LNCAP (cell line): ENCODE results near the gene TAPT1.

Experiments
- TF ChIP-seq, protein P1 (sequence below): fragments of 450-650 bp; IDR thresholded peaks from 2 replicates; pipeline ENCODE4 v1.5.1; 2017; ENCODE audit warnings: mild to moderate bottlenecking

The TAPT1 gene

DNA sequence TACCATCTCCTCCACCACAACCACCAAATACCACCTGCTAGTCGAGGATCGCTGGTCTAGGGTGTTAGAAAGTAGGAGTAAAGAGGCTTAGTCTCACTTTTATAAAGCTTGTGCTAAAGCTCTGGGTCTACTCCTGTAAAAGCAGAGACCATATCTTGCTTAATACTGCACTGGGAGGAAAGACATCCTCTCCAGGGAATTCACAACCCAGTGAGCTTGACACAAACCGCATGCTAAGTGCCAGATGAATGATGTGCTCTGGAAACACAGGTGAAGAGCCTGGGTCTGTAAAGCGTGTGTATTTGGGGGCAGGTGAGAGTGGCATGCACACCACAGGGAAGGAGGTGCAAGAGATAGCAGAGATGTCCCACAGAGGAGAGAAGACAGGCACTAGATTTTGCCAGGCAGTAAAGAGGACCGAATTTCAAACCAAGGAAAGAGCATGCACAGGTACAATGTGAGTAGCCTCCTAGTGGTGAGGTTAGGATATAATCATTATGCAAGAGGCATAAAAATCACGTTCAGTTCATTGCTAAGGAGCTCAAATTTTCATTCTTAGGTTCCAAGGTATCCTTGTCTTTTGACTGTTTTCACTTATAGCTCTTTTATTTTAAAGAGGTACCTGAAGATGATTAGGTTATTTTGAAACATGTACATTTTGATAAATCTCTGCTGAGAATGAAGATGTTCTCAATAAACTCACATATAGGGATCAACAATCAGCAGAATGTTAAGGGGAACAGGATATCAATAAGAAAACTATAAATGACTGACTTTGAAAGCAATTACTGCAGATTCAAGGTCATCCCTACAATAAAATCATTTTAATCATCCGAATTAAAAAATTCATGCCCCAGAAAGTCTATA, 20.7 kb downstream of the TAPT1 start:
- TF ChIP-seq, protein P1, sequence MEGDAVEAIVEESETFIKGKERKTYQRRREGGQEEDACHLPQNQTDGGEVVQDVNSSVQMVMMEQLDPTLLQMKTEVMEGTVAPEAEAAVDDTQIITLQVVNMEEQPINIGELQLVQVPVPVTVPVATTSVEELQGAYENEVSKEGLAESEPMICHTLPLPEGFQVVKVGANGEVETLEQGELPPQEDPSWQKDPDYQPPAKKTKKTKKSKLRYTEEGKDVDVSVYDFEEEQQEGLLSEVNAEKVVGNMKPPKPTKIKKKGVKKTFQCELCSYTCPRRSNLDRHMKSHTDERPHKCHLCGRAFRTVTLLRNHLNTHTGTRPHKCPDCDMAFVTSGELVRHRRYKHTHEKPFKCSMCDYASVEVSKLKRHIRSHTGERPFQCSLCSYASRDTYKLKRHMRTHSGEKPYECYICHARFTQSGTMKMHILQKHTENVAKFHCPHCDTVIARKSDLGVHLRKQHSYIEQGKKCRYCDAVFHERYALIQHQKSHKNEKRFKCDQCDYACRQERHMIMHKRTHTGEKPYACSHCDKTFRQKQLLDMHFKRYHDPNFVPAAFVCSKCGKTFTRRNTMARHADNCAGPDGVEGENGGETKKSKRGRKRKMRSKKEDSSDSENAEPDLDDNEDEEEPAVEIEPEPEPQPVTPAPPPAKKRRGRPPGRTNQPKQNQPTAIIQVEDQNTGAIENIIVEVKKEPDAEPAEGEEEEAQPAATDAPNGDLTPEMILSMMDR, result peak; percentile 63

DNA sequence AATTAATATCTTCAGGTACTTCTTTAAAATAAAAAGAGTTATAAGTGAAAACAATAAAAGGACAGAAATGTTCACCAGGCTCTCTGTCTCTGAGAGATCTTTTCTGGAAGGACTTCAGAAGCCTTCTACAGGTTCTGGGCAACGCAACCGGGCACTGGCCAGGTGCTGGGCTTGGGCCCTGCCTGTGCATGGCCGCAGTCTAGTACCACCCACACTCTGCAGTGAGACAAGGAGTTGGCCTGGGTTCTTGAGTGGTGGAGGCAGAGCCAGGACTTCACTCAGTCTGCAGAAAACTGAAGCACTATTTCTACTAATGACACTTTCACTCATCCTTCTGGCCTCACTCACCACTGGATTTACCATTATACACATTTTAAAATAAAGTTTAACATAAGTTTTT, 21.8 kb downstream of the TAPT1 start:
- TF ChIP-seq, protein P1, result no peak

DNA sequence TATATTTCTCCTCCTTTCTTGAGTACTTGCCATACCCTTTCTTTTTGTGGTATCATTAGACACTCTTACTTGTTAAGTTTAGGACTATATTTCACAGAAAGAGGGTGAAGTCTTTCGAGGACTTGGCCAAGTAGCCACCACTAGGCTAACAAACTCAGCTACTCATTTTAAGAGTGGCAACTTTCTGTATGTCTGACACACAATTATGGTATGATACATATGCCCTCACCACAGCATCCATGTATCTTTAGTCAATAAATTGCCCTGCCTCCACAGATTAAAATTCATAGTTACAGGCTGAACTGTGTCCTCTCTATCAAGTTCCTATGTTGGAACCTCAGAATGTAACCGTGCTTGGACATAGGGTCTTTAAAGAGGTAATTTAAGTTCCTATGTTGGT, 23.2 kb downstream of the TAPT1 start:
- TF ChIP-seq, protein P1, result no peak

DNA sequence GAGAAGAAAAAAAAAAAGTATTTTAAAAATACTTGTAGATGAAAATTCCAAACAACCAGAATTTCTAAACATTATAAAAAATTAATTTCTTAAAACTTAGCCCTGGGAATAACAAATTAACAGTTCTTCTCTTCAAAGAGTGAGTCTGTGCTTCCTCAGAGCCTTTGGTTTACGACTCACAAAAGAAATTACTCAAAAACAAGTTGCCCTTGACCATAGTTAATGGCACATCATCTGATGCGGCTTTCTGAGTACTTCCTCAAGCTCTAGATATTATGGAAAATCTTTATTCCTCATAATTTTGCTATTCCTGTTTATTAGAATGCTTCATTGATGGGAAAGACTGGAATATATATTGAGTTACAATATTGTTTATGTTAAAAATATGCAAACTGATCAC, 23.7 kb downstream of the TAPT1 start:
- TF ChIP-seq, protein P1, result no peak

- TF ChIP-seq, protein P1, result peak; percentile 54
Measured at GRCh38 chr4:16199093-16199492, 27.2 kb downstream of the TAPT1 start.

DNA sequence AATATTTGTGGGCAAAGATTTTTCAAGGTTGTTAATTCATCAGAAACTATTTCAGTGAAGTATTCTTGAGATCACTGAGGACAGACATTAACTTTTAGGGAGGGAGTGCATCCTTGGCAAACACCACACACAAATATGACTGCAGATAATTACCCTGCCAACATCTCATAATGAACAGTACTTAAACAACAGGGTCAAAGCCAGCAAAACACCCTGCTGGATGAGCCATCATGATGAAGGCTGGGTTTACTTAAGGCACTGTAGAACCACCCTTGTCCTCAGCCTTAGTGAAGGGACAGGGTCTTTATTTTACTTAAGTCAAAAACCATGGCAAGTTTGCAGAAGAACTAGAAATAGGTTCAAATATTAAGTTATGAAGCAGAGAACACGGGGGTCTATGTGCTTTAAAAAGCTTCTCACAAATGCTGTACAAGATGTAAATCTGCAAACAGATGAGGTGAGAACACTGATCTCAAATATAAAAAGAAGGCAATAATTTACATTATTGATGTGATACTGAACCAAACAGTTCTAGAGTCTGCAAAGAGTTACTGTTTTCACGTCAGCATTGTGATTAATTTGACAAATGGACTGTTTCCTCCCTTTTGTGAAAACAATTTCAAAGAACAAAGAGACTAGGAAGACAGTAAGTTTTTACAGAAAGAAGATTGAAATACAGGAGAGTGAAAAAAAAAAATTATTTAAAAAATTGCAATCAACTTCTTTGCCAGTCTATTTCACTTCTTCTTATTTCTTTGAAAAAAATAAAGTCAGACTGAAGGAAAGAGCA, 28.2 kb downstream of the TAPT1 start:
- TF ChIP-seq, protein P1, result no peak

GRCh38 chr4:16196482-16197393, 29.5 kb downstream of the TAPT1 start:
- TF ChIP-seq, protein P1, result peak; percentile 56
